Mononuclear cell (primary cell): ENCODE data around the gene NUPR1. TPM values are rescaled to one million over a fixed set of nuclear protein-coding genes. Genes with fewer than 3 reads are reported as not detected.
"Not testable (repeated sequence)": the region's sequence is repeated elsewhere in the genome, so short reads cannot be mapped to it uniquely, and the experiment has no call there.

Source experiments
- H3K27me3 ChIP-seq: 2 replicates; pipeline ENCODE4 v1.6.0; 2011; ENCODE audit warnings: low read length, control low read depth; ENCODE audit not compliant: insufficient read depth
- H3K4me1 ChIP-seq: 2 replicates; pipeline ENCODE4 v1.5.1; 2011; ENCODE audit warnings: mild to moderate bottlenecking, low read length, control low read depth; ENCODE audit not compliant: insufficient read depth
- H3K4me3 ChIP-seq: 2 replicates; pipeline ENCODE4 v1.5.1; 2011; ENCODE audit warnings: mild to moderate bottlenecking, low read length, moderate library complexity
- H3K9me3 ChIP-seq: 2 replicates; pipeline ENCODE4 v1.5.1; 2011; ENCODE audit warnings: low read depth, mild to moderate bottlenecking, control low read depth, low read length
- total RNA-seq: library from RNA; depleted of rRNA; stranded (reverse); fragments of >200 nt; gene quantifications from one replicate; pipeline ENCODE4 v1.2.3, GENCODE V29; 2012

The NUPR1 gene, protein sequence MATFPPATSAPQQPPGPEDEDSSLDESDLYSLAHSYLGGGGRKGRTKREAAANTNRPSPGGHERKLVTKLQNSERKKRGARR
- total RNA-seq, result under 0.01 TPM

DNA sequence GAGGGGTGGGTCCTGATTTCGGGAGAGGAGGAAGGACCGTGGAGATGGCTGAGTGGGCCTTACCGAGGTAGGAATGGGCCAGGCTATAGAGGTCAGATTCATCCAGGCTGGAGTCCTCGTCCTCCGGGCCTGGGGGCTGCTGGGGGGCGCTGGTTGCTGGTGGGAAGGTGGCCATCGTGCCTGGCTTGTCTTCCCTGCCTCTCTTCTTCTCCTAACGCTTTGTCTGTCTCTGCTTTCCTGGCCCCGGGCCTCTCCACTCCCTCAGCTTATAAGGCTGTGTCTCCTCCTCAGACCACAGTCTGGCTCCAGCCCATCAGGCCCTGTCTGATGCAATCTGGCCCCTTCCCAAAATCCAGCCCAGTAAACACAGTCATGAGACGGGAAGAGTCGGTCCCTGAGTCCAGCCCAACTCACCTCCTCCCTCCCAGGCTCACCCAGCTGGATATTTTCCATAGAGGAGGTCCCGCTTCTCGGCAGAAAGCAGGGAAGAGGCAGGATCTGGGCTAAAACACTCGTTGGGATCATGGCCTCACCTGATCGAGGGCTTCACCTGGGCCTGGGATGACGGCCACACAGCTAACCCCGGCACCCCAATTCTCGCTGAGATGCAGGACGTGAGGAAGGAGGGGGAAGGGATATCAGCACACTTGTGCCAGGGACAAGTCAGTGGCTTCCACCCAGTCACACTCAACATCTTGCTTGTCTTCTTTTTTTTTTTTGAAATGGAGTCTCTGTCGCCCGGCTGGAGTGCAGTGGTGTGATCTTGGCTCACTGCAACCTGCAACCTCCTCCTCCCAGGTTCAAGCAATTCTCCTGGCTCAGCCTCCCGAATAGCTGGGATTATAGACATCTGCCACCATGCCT is at the start of gene NUPR1:
Gene NUPR1 (minus strand): TSS at position 242 of the 864 bp plus-strand sequence. CDS start 67 bp downstream, at position 175.
- no peaks in the 10 kb centered on the region for H3K27me3 ChIP-seq
- no peaks in the 10 kb centered on the region for H3K9me3 ChIP-seq
- H3K4me1 ChIP-seq, result peaks cover 49% of the 10 kb centered on the region
- H3K4me3 ChIP-seq, result no peak within 1 kb of the TSS

DNA sequence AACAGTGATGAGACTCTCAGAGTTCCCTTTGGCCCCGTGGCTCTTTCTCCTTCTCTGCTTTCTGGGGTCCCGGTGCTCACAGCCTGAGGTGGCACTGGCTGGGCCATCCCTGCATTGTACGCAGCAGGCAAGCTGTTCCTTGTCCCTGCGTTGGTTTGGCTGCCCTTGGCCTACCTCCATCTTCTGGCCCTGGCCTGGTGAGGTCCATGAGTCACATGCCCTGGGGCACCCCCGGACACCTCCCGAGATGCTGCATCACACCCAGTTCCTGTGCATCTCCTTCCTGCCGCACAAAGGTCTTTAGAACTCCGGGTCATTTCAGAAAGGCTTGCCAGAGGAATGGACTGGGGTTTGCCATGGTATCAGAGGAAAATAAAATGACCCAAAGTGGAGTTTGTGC is 48.6 kb upstream of the NUPR1 start:
- Histone ChIP-seq H3K4me3 (no peak overlapping the region), H3K9me3 (no peaks in the 10 kb centered on the region), H3K27me3 (no peaks in the 10 kb centered on the region), H3K4me1 (no peaks in the 10 kb centered on the region)

DNA sequence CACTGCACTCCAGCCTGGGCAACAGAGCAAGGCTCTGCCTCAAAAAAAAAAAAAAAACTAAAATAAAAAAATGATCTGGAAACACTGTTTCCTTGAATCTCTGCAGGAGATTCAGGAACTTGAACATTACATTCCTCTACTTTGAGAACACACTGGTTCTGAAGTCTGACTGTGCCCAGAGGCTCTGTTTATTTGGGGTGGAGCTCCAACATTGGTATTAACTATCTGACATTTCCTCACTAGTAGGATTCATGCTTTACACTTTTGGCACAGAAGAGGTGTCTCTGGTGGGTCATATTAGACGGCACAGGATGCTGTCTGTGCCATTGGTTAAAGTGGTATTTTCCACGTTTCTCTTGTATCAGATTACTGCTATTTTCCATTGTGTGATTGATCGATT is 47.7 kb upstream of the NUPR1 start:
- Histone ChIP-seq H3K27me3 (no peaks in the 10 kb centered on the region), H3K4me3 (no peak overlapping the region), H3K4me1 (no peaks in the 10 kb centered on the region), H3K9me3 (no peaks in the 10 kb centered on the region)

DNA sequence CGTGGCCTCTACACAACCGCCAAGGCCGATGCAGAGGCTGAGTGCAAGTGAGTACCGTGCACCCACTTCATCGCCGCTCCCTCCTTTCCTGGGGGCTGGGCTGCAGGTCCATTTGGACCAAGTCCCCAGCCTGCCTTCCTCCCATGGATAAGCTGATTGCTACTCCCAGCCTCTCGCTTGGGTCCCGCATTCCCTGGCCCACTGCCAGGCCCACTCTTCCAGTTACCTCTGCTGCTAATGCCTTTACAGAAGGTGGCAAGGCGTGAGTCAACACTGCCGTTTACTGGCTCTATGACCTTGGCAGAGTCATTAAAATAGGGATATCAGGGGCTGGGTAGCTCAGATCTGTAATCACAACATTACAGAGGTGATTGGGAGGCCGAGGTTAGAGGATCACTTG is 46.9 kb upstream of the NUPR1 start:
- H3K27me3 ChIP-seq, result no peaks in the 10 kb centered on the region
- no peak overlapping the region for H3K4me3 ChIP-seq
- H3K9me3 ChIP-seq, result no peaks in the 10 kb centered on the region
- H3K4me1 ChIP-seq, result no peaks in the 10 kb centered on the region

DNA sequence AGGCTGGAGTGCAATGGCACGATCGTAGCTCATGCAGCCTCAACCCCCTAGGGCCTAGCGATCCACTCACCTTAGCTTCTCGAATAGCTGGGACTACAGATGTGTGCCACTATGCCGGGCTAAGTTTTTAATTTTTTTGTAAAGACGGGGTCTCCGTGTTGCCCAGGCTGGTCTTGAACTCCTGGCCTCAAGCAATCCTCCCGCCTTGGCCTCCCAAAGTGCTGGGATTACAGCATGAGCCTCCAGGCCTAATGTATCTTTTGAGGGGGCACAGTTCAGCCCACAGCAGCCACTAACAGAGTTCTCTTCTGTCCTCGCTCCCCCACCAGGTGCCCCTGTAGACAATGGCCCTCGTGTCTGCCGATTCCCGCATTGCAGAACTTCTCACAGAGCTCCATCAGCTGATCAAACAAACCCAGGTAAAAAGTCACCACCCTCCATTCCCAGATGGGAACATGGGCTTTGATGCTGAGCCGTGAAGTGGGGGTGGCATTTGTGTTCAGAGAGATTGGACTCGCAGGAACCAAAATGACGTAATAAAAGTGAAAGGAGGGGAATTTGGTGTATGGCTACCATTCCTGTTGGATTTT is 42.0 kb upstream of the NUPR1 start:
- H3K27me3 ChIP-seq, result no peaks in the 10 kb centered on the region
- H3K9me3 ChIP-seq, result no peaks in the 10 kb centered on the region
- H3K4me1 ChIP-seq, result no peaks in the 10 kb centered on the region
- no peak overlapping the region for H3K4me3 ChIP-seq

DNA sequence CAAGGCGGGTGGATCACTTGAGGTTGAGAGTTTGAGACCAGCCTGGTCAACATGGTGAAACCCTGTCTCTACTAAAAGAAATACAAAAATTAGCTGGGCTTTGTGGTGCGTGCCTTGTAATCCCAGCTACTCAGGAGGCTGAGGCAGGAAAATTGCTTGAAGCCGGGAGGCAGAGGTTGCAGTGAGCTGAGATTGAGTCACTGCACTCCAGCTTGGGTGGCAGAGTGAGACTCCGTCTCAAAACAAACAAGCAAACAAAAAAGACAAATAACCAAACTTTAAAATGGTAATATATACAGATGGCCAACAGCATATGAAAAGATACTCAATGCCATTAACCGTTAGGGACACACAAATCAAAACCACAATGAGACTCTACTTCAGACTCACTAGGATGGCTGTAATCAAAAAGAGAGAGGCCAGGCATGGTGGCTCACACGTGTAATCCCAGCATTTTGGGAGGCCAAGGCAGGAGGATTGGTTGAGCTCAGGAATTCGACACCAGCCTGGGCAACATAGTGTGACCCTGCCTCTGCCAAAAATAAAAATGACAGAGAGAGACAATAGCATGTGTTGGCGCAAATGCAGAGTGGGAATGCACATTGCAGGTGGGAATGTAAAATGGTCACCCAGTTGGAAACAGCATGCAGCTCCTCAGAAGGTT is 36.8 kb upstream of the NUPR1 start:
- Histone ChIP-seq H3K27me3 (no peaks in the 10 kb centered on the region), H3K9me3 (no peaks in the 10 kb centered on the region), H3K4me1 (peaks cover 20% of the 10 kb centered on the region), H3K4me3 (no peak overlapping the region)

DNA sequence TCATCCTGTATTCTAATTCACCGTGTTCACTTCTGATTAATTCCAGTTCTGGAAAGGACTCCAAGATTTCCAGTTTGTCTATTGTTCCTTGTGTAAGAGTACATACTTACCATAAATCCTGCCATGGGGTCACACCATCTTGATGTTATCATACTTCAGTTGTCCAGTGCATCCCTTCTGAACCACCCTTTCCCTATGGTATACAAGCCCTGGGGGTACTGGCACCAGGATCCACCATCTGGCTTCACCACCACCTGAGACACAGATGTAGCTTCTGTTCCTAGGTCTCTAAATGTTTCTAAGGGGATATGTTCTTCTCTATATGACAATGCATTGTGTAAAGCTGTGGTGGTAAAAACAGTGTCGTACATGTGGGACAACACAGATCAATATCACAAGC is 36.2 kb upstream of the NUPR1 start:
- H3K27me3 ChIP-seq, result no peaks in the 10 kb centered on the region
- peaks cover 20% of the 10 kb centered on the region for H3K4me1 ChIP-seq
- H3K4me3 ChIP-seq, result no peak overlapping the region
- H3K9me3 ChIP-seq, result no peaks in the 10 kb centered on the region

DNA sequence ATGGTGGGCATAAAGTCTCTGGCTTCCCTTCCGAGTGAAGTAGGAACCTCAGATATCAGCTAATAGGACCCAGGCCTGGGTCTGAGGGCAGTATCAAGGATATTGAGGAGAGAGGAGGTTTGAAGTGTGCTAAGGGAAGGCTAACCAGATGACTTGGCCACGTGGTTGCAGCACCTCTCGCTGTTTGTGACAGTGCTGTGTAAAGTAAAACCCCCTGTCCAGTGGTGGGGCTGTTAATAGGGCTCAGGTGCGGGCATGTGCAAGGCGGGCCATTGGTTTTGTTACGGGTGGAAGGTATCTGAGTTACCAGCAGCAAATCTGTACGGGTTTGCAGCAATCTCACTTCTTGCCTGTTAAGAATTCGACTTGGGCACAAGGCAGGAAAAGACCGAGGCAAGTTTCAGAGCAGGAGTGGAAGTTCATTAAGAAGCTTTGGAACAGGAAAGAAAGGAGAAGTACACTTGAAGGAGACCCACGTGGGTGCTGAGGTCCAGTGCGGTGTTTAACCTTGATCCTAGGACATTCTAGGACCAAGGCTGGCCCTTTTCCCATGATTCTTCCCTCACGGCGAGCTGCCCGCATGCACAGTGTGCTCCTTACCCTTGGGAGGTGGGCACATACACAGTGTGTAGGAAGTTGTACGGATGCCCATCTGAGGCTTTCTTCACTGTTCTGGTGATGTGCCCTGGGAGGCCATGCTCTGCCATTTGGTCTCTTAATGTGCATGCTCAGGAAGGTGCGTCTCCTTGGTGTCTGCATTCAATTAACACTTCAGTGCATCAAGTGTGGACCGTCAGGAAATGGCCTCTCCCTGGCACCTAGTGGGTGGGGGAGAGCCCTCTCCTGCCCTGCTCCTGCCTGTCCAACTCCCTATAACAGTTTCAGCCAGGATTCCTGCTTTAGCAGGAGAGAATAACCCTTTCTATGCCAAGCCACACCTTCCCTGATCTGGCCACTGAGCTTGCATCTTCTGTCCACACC is 35.3 kb upstream of the NUPR1 start:
- H3K27me3 ChIP-seq, result no peaks in the 10 kb centered on the region
- H3K4me3 ChIP-seq, result no peak overlapping the region
- no peaks in the 10 kb centered on the region for H3K9me3 ChIP-seq
- H3K4me1 ChIP-seq, result peaks cover 20% of the 10 kb centered on the region

DNA sequence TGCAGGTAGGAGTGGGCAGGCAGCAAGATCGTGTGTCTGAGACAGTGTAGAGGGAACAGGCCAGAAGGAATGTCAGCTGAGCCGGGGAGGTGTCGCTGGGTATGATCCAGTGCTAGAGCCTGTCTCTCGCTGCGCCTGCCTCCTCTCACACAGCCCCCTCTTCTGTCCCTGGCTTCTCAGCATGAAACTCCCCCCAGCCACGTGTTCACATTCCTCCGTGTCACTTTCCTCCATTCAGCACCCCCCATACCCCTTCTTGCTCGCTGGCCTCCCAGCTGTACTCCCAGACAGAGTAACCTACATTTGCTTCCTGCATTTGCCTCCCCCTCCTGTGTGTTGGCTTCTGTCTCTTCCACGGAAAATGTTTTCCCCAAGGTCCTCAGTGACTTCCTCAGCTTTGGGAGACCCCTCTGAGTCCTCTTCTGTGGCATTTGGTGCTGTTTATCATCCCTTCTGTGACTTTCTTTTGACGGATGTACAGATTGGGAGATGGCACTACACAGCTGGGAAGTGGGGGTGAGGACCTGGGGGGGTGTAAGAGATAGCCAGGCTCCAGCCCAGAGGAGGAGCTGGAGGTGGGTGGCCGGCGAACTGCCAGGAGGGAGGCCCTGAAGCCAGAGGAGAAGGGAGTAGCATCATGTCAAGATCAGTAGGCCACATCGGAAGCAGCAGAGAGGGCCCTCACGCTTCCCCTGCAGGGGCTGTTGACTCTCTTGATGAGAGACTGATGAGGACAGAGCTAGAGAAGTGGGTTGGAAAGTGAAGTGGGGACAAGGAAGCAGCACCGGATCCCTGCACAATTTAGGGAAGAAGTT is 34.1 kb upstream of the NUPR1 start:
- no peaks in the 10 kb centered on the region for H3K9me3 ChIP-seq
- H3K4me3 ChIP-seq, result no peak overlapping the region
- peaks cover 20% of the 10 kb centered on the region for H3K4me1 ChIP-seq
- no peaks in the 10 kb centered on the region for H3K27me3 ChIP-seq

DNA sequence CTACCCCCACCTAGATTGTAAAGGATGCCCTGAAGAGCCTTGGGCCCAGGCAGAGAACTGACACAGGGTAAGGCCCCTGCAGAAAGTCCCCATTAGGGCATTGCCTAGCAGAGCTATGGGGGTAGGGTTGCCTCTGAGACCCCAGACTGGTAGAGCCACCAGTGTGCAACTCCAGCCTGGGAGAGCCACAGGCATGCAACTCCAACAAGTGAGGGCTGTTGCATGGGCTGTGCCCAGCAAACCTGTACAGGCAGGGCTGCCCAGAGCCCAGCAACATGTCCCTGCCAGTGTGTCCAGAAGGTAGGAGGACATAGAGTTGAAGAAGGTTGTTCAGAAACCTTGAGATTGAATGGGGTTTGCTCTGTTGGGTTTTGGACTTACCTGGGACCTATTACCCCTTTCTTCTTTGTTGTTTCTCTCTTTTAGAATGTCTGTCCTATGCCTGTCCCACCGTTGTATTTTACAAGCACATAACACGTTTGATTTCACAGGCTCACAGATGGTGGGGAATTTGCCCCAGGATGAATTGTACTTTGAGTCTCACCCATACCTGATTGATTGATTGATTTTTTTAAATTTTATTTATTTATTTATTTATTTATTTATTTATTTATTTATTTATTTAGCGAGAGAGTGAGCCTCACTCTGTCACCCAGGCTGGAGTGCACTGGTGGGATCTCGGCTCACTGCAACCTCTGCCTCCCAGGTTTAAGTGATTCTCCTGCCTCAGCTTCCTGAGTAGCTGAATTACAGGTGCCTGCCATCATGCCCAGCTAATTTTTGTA is 31.4 kb upstream of the NUPR1 start:
- peaks cover 20% of the 10 kb centered on the region for H3K4me1 ChIP-seq
- H3K4me3 ChIP-seq, result no peak overlapping the region
- no peaks in the 10 kb centered on the region for H3K27me3 ChIP-seq
- H3K9me3 ChIP-seq, result peaks cover 8% of the 10 kb centered on the region

DNA sequence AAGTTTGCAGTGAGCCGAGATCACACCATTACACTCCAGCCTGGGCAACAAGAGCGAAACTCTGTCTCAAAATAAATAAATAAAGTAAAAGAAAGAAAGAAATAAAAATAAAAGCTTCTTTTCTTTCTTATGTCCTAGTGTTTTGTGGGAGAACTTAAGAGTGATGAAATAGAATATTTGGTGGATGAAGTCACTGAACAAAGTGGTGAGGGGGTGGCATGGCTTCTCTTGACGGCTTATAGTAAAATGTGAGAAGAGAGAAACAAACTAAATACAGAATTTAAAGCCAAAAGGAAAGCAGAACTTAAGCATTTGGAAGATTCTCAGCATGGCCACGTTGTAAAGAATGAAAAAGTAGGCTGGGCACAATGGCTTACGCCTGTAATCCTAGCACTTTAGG is 30.2 kb upstream of the NUPR1 start:
- Histone ChIP-seq H3K4me3 (no peak overlapping the region), H3K27me3 (no peaks in the 10 kb centered on the region), H3K4me1 (peaks cover 14% of the 10 kb centered on the region), H3K9me3 (peaks cover 8% of the 10 kb centered on the region)

DNA sequence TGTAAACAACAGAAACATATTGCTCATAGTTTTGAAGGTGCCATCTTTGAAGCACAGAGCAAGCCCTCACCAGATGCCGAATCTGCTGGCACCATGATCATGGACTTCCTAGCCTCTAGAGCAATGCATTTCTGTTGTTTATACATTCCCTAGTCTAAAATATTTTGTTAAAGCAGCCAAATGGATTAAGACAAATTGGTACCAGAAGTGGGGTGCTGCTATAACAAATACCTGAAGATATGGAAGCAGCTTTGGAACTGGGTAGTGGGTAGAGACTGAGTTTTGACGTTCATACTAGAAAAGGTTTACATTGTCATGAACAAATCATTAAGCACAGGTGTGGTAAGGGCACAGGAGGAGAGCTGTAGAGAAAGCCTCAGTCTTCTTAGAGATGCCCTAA is 28.5 kb upstream of the NUPR1 start:
- Histone ChIP-seq H3K27me3 (no peaks in the 10 kb centered on the region), H3K9me3 (peaks cover 8% of the 10 kb centered on the region), H3K4me3 (no peak overlapping the region), H3K4me1 (no peaks in the 10 kb centered on the region)

DNA sequence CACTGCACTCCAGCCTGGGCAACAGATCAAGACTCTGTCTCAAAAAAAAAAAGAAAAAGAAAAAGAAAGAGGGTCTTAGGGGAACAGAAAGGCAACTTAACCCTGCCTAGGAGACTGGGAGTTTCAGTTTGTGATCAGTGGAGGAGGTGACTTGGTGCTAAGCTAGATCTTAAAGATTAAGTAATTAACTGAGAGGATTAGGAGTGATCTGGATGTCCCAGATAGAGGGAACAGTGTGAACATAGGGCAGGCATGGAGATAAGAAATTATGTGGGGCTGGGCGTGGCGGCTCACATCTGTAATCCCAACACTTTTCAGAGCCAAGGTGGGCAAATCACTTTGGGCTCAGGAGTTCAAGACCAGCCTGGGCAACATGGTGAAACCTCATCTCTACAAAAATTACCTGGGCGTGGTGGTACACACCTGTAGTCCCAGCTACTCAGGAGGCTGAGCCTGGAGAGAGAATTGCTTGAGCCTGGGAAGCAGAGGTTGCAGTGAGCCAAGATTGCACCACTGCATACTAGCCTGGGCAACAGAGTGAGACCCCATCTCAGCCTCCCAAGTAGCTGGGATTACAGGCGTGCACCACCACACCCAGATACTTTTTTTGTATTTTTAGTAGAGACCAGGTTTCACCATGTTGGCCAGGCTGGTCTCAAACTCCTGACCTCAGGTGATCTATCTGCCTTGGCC is 27.6 kb upstream of the NUPR1 start:
- H3K27me3 ChIP-seq, H3K4me3 ChIP-seq, H3K4me1 ChIP-seq, H3K9me3 ChIP-seq: not testable (repeated sequence)
